Right forelimb (tissue), 1 donor: ENCODE measurements around the gene CTNNB1.

Experiments
- DNase-seq: peaks from one replicate; pipeline ENCODE4 v3.0.0-alpha.2; 2018

CTNNB1 gene

GRCh38 chr3:41220906-41221677, 21.8 kb downstream of the CTNNB1 start:
- DNase-seq: no peak

GRCh38 chr3:41222012-41222411, 22.7 kb downstream of the CTNNB1 start:
- no peak for DNase-seq

- DNase-seq: no peak
These were observed 23.2 kb downstream of the CTNNB1 start for GRCh38 chr3:41222501-41222900.

GRCh38 chr3:41223078-41223477, 23.8 kb downstream of the CTNNB1 start:
- DNase-seq: no peak

GRCh38 chr3:41223691-41224090, 24.4 kb downstream of the CTNNB1 start:
- no peak for DNase-seq

- no peak for DNase-seq
These were observed 25.0 kb downstream of the CTNNB1 start for GRCh38 chr3:41224120-41224806.

- no peak for DNase-seq
These were observed 35.8 kb downstream of the CTNNB1 start for GRCh38 chr3:41234823-41235721.

- DNase-seq: no peak
These were observed 36.9 kb downstream of the CTNNB1 start for GRCh38 chr3:41236228-41236627.

GRCh38 chr3:41237907-41238306, 38.6 kb downstream of the CTNNB1 start:
- DNase-seq: no peak

- no peak for DNase-seq
These were observed 40.3 kb downstream of the CTNNB1 start for GRCh38 chr3:41239587-41239986.

- no peak for DNase-seq
These were observed 41.9 kb downstream of the CTNNB1 start for GRCh38 chr3:41241161-41241560.

- DNase-seq: no peak
These were observed 42.7 kb downstream of the CTNNB1 start for GRCh38 chr3:41241800-41242571.

- DNase-seq: no peak
These were observed 43.9 kb downstream of the CTNNB1 start for GRCh38 chr3:41243183-41243582.

- no peak for DNase-seq
These were observed 45.5 kb downstream of the CTNNB1 start for GRCh38 chr3:41244620-41245336.

- DNase-seq: no peak
These were observed 48.0 kb downstream of the CTNNB1 start for GRCh38 chr3:41247055-41248004.

GRCh38 chr3:41248525-41248924, 49.2 kb downstream of the CTNNB1 start:
- no peak for DNase-seq

- no peak for DNase-seq
These were observed 50.0 kb downstream of the CTNNB1 start for GRCh38 chr3:41249318-41249717.

- no peak for DNase-seq
These were observed 51.5 kb downstream of the CTNNB1 start for GRCh38 chr3:41250825-41251224.

- DNase-seq: no peak
These were observed 52.3 kb downstream of the CTNNB1 start for GRCh38 chr3:41251593-41251992.

GRCh38 chr3:41258239-41258800, 59.0 kb downstream of the CTNNB1 start:
- DNase-seq: no peak
